NCI-H2081 (cell line): ENCODE data around the gene BBS1.

Experiments
- DNase-seq, 2 experiments: peaks; one replicate each; lab custom pipeline; 2025; lab: John Stamatoyannopoulos, UW

Gene BBS1

GRCh38 chr11:66477263-66478201 lies 32.9 kb upstream of the BBS1 start:
- DNase-seq = no peak

- DNase-seq = peak; percentile 27 to 39
Measured at GRCh38 chr11:66478729-66479393, 31.6 kb upstream of the BBS1 start.

GRCh38 chr11:66479394-66480116 lies 30.9 kb upstream of the BBS1 start:
- DNase-seq = peak; percentile 68 to 88

GRCh38 chr11:66480117-66480938 lies 30.1 kb upstream of the BBS1 start, which contains the start of gene DPP3:
Gene DPP3, plus strand, starts transcription at chr11:66480434. Its CDS starts 1,767 bp downstream, at chr11:66482201.
- peak; percentile 97 for DNase-seq

GRCh38 chr11:66484806-66485380 lies 25.5 kb upstream of the BBS1 start:
- DNase-seq = no peak

GRCh38 chr11:66488957-66489356 lies 21.5 kb upstream of the BBS1 start:
- DNase-seq = peak in 1 of 2 experiments; percentile 49

GRCh38 chr11:66489636-66490035 lies 20.8 kb upstream of the BBS1 start:
- DNase-seq = peak; percentile 90 to 96

GRCh38 chr11:66491315-66491935 lies 19.0 kb upstream of the BBS1 start:
- DNase-seq = no peak

GRCh38 chr11:66492161-66492865 lies 18.1 kb upstream of the BBS1 start:
- peak in 1 of 2 experiments; percentile 7 for DNase-seq

GRCh38 chr11:66493130-66493529 lies 17.3 kb upstream of the BBS1 start:
- no peak for DNase-seq

GRCh38 chr11:66494458-66494857 lies 16.0 kb upstream of the BBS1 start:
- DNase-seq = no peak

GRCh38 chr11:66494935-66495334 lies 15.5 kb upstream of the BBS1 start:
- no peak for DNase-seq

- no peak for DNase-seq
Measured at GRCh38 chr11:66495401-66495854, 15.0 kb upstream of the BBS1 start.

GRCh38 chr11:66497206-66497605 lies 13.2 kb upstream of the BBS1 start:
- no peak for DNase-seq

GRCh38 chr11:66498506-66498905 lies 11.9 kb upstream of the BBS1 start:
- DNase-seq = no peak

- DNase-seq = no peak
Measured at GRCh38 chr11:66505276-66505816, 5.1 kb upstream of the BBS1 start.

- DNase-seq = no peak
Measured at GRCh38 chr11:66509131-66509561, 1.3 kb upstream of the BBS1 start.

- DNase-seq = no peak
Measured at GRCh38 chr11:66510990-66511339, 530 bp downstream of the BBS1 start.

- no peak for DNase-seq
Measured at GRCh38 chr11:66523611-66524010, 13.2 kb downstream of the BBS1 start.
